HEK293 (cell line): Measurements from ENCODE around the gene NOX5.
A peak's percentile ranks its signal among the peaks of the same experiment; 100 is the strongest.

Experiments used
- CTCF ChIA-PET: fragments of 350-600 bp; formaldehyde crosslinking; extraction: SDS; loops from one replicate; lab custom pipeline; 2021; ENCODE audit warnings: antibody characterized with exemption; lab: Yijun Ruan, JAX
- POLR2A ChIA-PET: fragments of 300-600 bp; formaldehyde crosslinking; extraction: SDS; loops from one replicate; lab custom pipeline; 2020; ENCODE audit warnings: antibody characterized with exemption, inconsistent platforms; lab: Yijun Ruan, JAX
- H3K27ac ChIP-seq: fragments of 200-500 bp; sonication (Bioruptor generic); 2 replicates; pipeline ENCODE4 v1.5.1; 2014; ENCODE audit warnings: low read depth, low read length, control low read depth, inconsistent platforms; ENCODE audit errors: extremely low read depth
- H3K36me3 ChIP-seq, 2 experiments: fragments of 200-500 bp in 1 of 2; sonication (Bioruptor generic) in 1 of 2; 1 replicate in 1 of 2; 2 replicates in 1 of 2; pipeline ENCODE4 v1.5.1; 2014 to 2017; ENCODE audit warnings: inconsistent platforms in 2 of 2, low read length in 2 of 2; ENCODE audit not compliant: control insufficient read depth in 2 of 2, insufficient read depth in 1 of 2
- H3K4me1 ChIP-seq: fragments of 200-500 bp; sonication (Bioruptor generic); 2 replicates; pipeline ENCODE4 v1.5.1; 2014; ENCODE audit warnings: mild to moderate bottlenecking, low read length, inconsistent platforms; ENCODE audit not compliant: control insufficient read depth, insufficient read depth
- H3K4me3 ChIP-seq: 2 replicates; pipeline ENCODE4 v1.5.1; 2011; ENCODE audit warnings: low read depth, mild to moderate bottlenecking, control low read depth, low read length, moderate library complexity
- H3K9me3 ChIP-seq: fragments of 200-500 bp; sonication (Bioruptor generic); 2 replicates; pipeline ENCODE4 v1.5.1; 2014; ENCODE audit warnings: low read depth, low read length, inconsistent platforms; ENCODE audit not compliant: control insufficient read depth, insufficient read depth
- BCL11B ChIP-seq: fragments of 450-650 bp; formaldehyde crosslinking; IDR thresholded peaks from 2 replicates; pipeline ENCODE4 v1.5.1; 2016; ENCODE audit warnings: low read depth, missing biosample characterization, missing genetic modification characterization
- HOXA7 ChIP-seq: sonication (generic); formaldehyde crosslinking; IDR thresholded peaks from 2 replicates; pipeline ENCODE4 v1.8.1; 2022; ENCODE audit warnings: missing genetic modification reagents, borderline replicate concordance
- HOXD13 ChIP-seq: sonication (generic); formaldehyde crosslinking; IDR thresholded peaks from 2 replicates; pipeline ENCODE4 v1.8.0; 2022; ENCODE audit warnings: missing genetic modification reagents, borderline replicate concordance
- IKZF3 ChIP-seq: fragments of 450-650 bp; IDR thresholded peaks from 2 replicates; pipeline ENCODE4 v1.5.0; 2018; ENCODE audit warnings: missing biosample characterization, mild to moderate bottlenecking, missing genetic modification characterization, moderate library complexity
- SALL2 ChIP-seq: fragments of 450-650 bp; formaldehyde crosslinking; IDR thresholded peaks from 2 replicates; pipeline ENCODE4 v1.5.0; 2017; ENCODE audit warnings: missing biosample characterization, mild to moderate bottlenecking, missing genetic modification characterization, borderline replicate concordance
- SP2 ChIP-seq: fragments of 450-650 bp; formaldehyde crosslinking; IDR thresholded peaks from 2 replicates; pipeline ENCODE4 v1.5.1; 2016; ENCODE audit warnings: missing biosample characterization, missing genetic modification characterization
- ZEB2 ChIP-seq: fragments of 450-650 bp; formaldehyde crosslinking; IDR thresholded peaks from 2 replicates; pipeline ENCODE4 v1.5.1; 2016; ENCODE audit warnings: missing biosample characterization, missing genetic modification characterization
- ZNF140 ChIP-seq: fragments of 450-650 bp; formaldehyde crosslinking; IDR thresholded peaks from 2 replicates; pipeline ENCODE4 v1.5.1; 2016; ENCODE audit warnings: missing biosample characterization, missing genetic modification characterization
- ZNF169 ChIP-seq: fragments of 450-650 bp; formaldehyde crosslinking; IDR thresholded peaks from 2 replicates; pipeline ENCODE4 v1.5.1; 2016; ENCODE audit warnings: missing biosample characterization, missing genetic modification characterization
- ZNF184 ChIP-seq: fragments of 450-650 bp; IDR thresholded peaks from 2 replicates; pipeline ENCODE4 v1.5.1; 2018; ENCODE audit warnings: missing biosample characterization, mild to moderate bottlenecking, missing genetic modification characterization
- ZNF211 ChIP-seq: fragments of 450-650 bp; formaldehyde crosslinking; IDR thresholded peaks from 2 replicates; pipeline ENCODE4 v1.5.1; 2016; ENCODE audit warnings: low read depth, missing biosample characterization, missing genetic modification characterization
- ZNF24 ChIP-seq: fragments of 450-650 bp; formaldehyde crosslinking; IDR thresholded peaks from 2 replicates; pipeline ENCODE4 v1.5.1; 2016; ENCODE audit warnings: missing biosample characterization, missing genetic modification characterization
- ZNF350 ChIP-seq: fragments of 450-650 bp; formaldehyde crosslinking; IDR thresholded peaks from 2 replicates; pipeline ENCODE4 v1.5.0; 2017; ENCODE audit warnings: missing biosample characterization, mild to moderate bottlenecking, missing genetic modification characterization
- ZNF394 ChIP-seq: fragments of 450-650 bp; formaldehyde crosslinking; IDR thresholded peaks from 2 replicates; pipeline ENCODE4 v1.5.1; 2016; ENCODE audit warnings: missing biosample characterization, missing genetic modification characterization, mild to moderate bottlenecking, moderate library complexity, borderline replicate concordance
- ZNF48 ChIP-seq: fragments of 450-650 bp; formaldehyde crosslinking; IDR thresholded peaks from 2 replicates; pipeline ENCODE4 v1.5.1; 2016; ENCODE audit warnings: missing biosample characterization, missing genetic modification characterization
- ZNF549 ChIP-seq: fragments of 450-650 bp; IDR thresholded peaks from 2 replicates; pipeline ENCODE4 v1.5.1; 2018; ENCODE audit warnings: missing biosample characterization, missing genetic modification characterization, mild to moderate bottlenecking, inconsistent platforms, moderate library complexity
- ZNF585B ChIP-seq: fragments of 450-650 bp; formaldehyde crosslinking; IDR thresholded peaks from 2 replicates; pipeline ENCODE4 v1.5.1; 2016; ENCODE audit warnings: missing biosample characterization, missing genetic modification characterization
- ZNF658 ChIP-seq: fragments of 450-650 bp; formaldehyde crosslinking; IDR thresholded peaks from 2 replicates; pipeline ENCODE4; 2016; ENCODE audit warnings: missing biosample characterization, missing genetic modification characterization
- ZNF660 ChIP-seq: fragments of 450-650 bp; IDR thresholded peaks from 2 replicates; pipeline ENCODE4 v1.5.1; 2018; ENCODE audit warnings: missing biosample characterization, mild to moderate bottlenecking, missing genetic modification characterization
- ZNF76 ChIP-seq: fragments of 450-650 bp; formaldehyde crosslinking; IDR thresholded peaks from 2 replicates; pipeline ENCODE4; 2016; ENCODE audit warnings: low read depth, missing biosample characterization, missing genetic modification characterization, borderline replicate concordance
- ZNF776 ChIP-seq: fragments of 450-650 bp; formaldehyde crosslinking; IDR thresholded peaks from 2 replicates; pipeline ENCODE4 v1.5.0; 2017; ENCODE audit warnings: missing biosample characterization, missing genetic modification characterization, borderline replicate concordance
- ZSCAN30 ChIP-seq: fragments of 450-650 bp; IDR thresholded peaks from 2 replicates; pipeline ENCODE4 v1.5.1; 2018; ENCODE audit warnings: missing biosample characterization, mild to moderate bottlenecking, missing genetic modification characterization, moderate library complexity
- TF ChIP-seq, protein P1 (sequence below): fragments of 450-650 bp; formaldehyde crosslinking; IDR thresholded peaks from 2 replicates; pipeline ENCODE4 v1.5.1; 2017; ENCODE audit warnings: missing biosample characterization, missing genetic modification characterization
- TF ChIP-seq, protein P2 (sequence below): fragments of 450-650 bp; formaldehyde crosslinking; IDR thresholded peaks from 2 replicates; pipeline ENCODE4 v1.5.0; 2017; ENCODE audit warnings: missing biosample characterization, missing genetic modification characterization, borderline replicate concordance
- TF ChIP-seq, protein P3 (sequence below): fragments of 450-650 bp; formaldehyde crosslinking; IDR thresholded peaks from 2 replicates; pipeline ENCODE4 v1.5.1; 2016; ENCODE audit warnings: missing biosample characterization, missing genetic modification characterization

The NOX5 gene

DNA sequence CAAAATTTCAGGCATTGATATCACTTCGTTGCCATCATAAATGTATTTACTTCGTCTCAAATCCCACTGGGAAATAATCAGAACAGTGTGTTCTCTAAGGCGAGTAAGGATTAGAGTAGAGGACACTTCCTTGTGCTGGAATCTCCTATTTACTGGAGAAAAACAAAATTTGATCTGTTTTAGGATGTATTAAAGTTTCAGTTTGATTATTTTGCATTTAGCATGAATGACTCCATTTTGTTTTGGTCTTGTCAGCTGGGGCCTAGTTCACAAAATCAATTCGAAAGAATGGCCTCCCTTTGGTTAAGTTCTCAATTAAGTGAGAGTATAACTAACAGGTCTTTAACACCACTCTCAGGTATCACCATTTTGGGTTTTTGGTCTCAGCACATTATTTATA is 11.7 kb upstream of the NOX5 start:
- Histone ChIP-seq H3K27ac (no peak overlapping the region), H3K9me3 (no peaks in the 10 kb centered on the region), H3K4me1 (no peaks in the 10 kb centered on the region), H3K36me3 (no peaks in the 10 kb centered on the region), H3K4me3 (no peak overlapping the region)
- TF ChIP-seq ZNF140: no peak
- TF ChIP-seq ZEB2 (tag by site-specific recombination): no peak
- TF ChIP-seq ZNF48 (tag by site-specific recombination): no peak
- no peak for TF ChIP-seq HOXA7 (CRISPR knock-in tag)
- no peak for TF ChIP-seq ZNF24 (tag by site-specific recombination)
- TF ChIP-seq ZNF184: no peak
- TF ChIP-seq IKZF3: no peak
- TF ChIP-seq ZNF394 (tag by site-specific recombination): no peak
- TF ChIP-seq, protein P1, sequence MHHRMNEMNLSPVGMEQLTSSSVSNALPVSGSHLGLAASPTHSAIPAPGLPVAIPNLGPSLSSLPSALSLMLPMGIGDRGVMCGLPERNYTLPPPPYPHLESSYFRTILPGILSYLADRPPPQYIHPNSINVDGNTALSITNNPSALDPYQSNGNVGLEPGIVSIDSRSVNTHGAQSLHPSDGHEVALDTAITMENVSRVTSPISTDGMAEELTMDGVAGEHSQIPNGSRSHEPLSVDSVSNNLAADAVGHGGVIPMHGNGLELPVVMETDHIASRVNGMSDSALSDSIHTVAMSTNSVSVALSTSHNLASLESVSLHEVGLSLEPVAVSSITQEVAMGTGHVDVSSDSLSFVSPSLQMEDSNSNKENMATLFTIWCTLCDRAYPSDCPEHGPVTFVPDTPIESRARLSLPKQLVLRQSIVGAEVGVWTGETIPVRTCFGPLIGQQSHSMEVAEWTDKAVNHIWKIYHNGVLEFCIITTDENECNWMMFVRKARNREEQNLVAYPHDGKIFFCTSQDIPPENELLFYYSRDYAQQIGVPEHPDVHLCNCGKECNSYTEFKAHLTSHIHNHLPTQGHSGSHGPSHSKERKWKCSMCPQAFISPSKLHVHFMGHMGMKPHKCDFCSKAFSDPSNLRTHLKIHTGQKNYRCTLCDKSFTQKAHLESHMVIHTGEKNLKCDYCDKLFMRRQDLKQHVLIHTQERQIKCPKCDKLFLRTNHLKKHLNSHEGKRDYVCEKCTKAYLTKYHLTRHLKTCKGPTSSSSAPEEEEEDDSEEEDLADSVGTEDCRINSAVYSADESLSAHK (tag by site-specific recombination): no peak
- CTCF ChIA-PET: interaction anchor here (0.6 kb wide), 1 partner anchor 696 kb away, joined by 4 read pairs; no protein-coding TSS in a partner anchor
- POLR2A ChIA-PET: no interaction called here

DNA sequence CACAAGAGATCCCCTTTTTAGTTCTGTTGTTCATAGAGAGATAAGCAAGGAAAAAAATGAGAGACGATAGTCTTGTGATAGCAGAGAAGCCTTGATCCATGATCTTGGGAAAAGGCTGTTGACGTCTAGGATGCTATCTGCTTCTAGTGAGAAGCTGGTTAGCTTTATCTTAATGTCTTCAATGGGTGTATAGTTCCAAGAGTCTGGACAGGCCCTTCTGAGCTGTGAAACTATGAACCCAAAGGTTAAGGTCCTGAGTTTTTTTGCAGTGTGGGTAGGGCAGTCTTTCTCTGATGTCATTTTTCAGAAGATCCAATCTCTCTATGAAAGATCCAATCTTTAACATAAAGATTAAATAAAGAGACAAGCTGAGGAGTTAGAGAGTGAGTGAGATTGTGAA is 10.5 kb upstream of the NOX5 start:
- CTCF ChIA-PET: interaction anchor here (1.1 kb wide), 1 partner anchor 27 kb away, joined by 3 read pairs; no protein-coding TSS in a partner anchor
- Histone ChIP-seq H3K27ac (no peak overlapping the region), H3K4me3 (no peak overlapping the region), H3K9me3 (no peaks in the 10 kb centered on the region), H3K4me1 (no peaks in the 10 kb centered on the region), H3K36me3 (no peaks in the 10 kb centered on the region)
- POLR2A ChIA-PET: interaction anchor here (1.1 kb wide), 1 partner anchor 28 kb away, joined by 3 read pairs; no protein-coding TSS in a partner anchor
- TF ChIP-seq ZNF76 (tag by site-specific recombination) (no peak), HOXD13 (CRISPR knock-in tag) (no peak), ZNF184 (no peak), SALL2 (tag by site-specific recombination) (no peak), ZNF48 (tag by site-specific recombination) (no peak), ZNF658 (tag by site-specific recombination) (no peak), ZNF585B (tag by site-specific recombination) (no peak), ZNF211 (tag by site-specific recombination) (no peak), SP2 (tag by site-specific recombination) (no peak), BCL11B (tag by site-specific recombination) (no peak)
- TF ChIP-seq, protein P2, sequence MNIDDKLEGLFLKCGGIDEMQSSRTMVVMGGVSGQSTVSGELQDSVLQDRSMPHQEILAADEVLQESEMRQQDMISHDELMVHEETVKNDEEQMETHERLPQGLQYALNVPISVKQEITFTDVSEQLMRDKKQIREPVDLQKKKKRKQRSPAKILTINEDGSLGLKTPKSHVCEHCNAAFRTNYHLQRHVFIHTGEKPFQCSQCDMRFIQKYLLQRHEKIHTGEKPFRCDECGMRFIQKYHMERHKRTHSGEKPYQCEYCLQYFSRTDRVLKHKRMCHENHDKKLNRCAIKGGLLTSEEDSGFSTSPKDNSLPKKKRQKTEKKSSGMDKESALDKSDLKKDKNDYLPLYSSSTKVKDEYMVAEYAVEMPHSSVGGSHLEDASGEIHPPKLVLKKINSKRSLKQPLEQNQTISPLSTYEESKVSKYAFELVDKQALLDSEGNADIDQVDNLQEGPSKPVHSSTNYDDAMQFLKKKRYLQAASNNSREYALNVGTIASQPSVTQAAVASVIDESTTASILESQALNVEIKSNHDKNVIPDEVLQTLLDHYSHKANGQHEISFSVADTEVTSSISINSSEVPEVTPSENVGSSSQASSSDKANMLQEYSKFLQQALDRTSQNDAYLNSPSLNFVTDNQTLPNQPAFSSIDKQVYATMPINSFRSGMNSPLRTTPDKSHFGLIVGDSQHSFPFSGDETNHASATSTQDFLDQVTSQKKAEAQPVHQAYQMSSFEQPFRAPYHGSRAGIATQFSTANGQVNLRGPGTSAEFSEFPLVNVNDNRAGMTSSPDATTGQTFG (tag by site-specific recombination): no peak

DNA sequence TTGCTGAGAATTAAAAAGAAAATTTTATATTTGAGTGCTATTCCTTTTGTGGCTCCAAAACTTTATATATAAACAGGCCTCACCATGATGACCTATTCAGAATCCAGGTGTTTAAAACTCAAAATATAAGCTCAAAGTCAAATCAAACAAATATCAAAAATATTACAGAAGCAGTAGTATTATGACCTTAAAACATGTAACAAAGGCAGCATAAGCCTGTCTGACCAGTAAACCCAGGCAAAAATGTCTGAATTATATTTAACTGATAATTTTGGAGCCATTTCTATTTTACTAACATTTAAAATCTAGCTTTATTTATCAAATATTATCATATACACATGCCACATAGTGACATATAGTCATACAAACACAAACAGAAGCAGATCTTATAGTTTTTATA is 6.4 kb upstream of the NOX5 start:
- no peaks in the 10 kb centered on the region for H3K36me3 ChIP-seq
- H3K9me3 ChIP-seq: no peaks in the 10 kb centered on the region
- H3K4me3 ChIP-seq: no peak overlapping the region
- ChIA-PET CTCF (interaction anchor here (0.6 to 2.3 kb wide), 2 partner anchors 23 to 32 kb away, joined by 4 to 8 read pairs; no protein-coding TSS in a partner anchor), POLR2A (no interaction called here)
- H3K27ac ChIP-seq: no peak overlapping the region
- no peaks in the 10 kb centered on the region for H3K4me1 ChIP-seq
- TF ChIP-seq ZNF549 (tag by site-specific recombination) (0 out of 2 replicates have a peak, but pooled peaks have one; percentile 25), ZNF350 (tag by site-specific recombination) (0 out of 2 replicates have a peak, but pooled peaks have one; percentile 23), ZNF776 (tag by site-specific recombination) (no peak), ZNF169 (tag by site-specific recombination) (peak; percentile 85; the same call in 1 of the 2 replicates), ZSCAN30 (0 out of 2 replicates have a peak, but pooled peaks have one; percentile 35), SALL2 (tag by site-specific recombination) (no peak), ZNF660 (tag by site-specific recombination) (0 out of 2 replicates have a peak, but pooled peaks have one; percentile 21)
- TF ChIP-seq, protein P3, sequence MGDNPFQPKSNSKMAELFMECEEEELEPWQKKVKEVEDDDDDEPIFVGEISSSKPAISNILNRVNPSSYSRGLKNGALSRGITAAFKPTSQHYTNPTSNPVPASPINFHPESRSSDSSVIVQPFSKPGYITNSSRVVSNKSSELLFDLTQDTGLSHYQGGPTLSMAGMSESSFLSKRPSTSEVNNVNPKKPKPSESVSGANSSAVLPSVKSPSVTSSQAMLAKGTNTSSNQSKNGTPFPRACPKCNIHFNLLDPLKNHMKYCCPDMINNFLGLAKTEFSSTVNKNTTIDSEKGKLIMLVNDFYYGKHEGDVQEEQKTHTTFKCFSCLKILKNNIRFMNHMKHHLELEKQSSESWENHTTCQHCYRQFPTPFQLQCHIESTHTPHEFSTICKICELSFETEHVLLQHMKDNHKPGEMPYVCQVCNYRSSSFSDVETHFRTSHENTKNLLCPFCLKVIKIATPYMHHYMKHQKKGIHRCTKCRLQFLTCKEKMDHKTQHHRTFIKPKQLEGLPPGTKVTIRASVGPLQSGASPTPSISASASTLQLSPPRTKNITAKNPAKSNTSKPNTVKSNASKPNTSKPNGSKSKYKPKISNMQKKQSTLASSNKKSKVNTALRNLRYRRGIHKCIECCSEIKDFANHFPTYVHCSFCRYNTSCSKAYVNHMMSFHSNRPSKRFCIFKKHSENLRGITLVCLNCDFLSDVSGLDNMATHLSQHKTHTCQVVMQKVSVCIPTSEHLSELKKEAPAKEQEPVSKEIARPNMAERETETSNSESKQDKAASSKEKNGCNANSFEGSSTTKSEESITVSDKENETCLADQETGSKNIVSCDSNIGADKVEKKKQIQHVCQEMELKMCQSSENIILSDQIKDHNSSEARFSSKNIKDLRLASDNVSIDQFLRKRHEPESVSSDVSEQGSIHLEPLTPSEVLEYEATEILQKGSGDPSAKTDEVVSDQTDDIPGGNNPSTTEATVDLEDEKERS (tag by site-specific recombination): peak; percentile 74; the same call in 1 of the 2 replicates
